ENCODE results near the gene PAN3.

Gene PAN3

GRCh38 chr13:28220166-28220565 is 81.8 kb downstream of the PAN3 start:
- no peak for FAIRE-seq

- no peak for FAIRE-seq
These were observed 91.4 kb downstream of the PAN3 start for GRCh38 chr13:28229522-28230411.

GRCh38 chr13:28231642-28232041 is 93.3 kb downstream of the PAN3 start:
- no peak for FAIRE-seq

GRCh38 chr13:28237944-28238343 is 99.6 kb downstream of the PAN3 start:
- no peak for FAIRE-seq

- FAIRE-seq: no peak
These were observed 101.0 kb downstream of the PAN3 start for GRCh38 chr13:28239374-28239773.

- FAIRE-seq: no peak
These were observed 107.1 kb downstream of the PAN3 start for GRCh38 chr13:28245465-28245864.

GRCh38 chr13:28246891-28247290 is 108.5 kb downstream of the PAN3 start:
- FAIRE-seq: no peak

- FAIRE-seq: no peak
These were observed 109.7 kb downstream of the PAN3 start for GRCh38 chr13:28248080-28248479.

- no peak for FAIRE-seq
These were observed 112.2 kb downstream of the PAN3 start for GRCh38 chr13:28250542-28250941.

- FAIRE-seq: no peak
These were observed 113.1 kb downstream of the PAN3 start for GRCh38 chr13:28251466-28251865.

GRCh38 chr13:28252547-28252946 is 114.2 kb downstream of the PAN3 start:
- FAIRE-seq: peak; percentile 65

GRCh38 chr13:28257305-28257704 is 119.0 kb downstream of the PAN3 start:
- FAIRE-seq: no peak

GRCh38 chr13:28258417-28258816 is 120.1 kb downstream of the PAN3 start:
- no peak for FAIRE-seq

GRCh38 chr13:28267497-28267896 is 129.2 kb downstream of the PAN3 start:
- no peak for FAIRE-seq

- FAIRE-seq: no peak
These were observed 130.5 kb downstream of the PAN3 start for GRCh38 chr13:28268800-28269223.

GRCh38 chr13:28271056-28271840 is 132.9 kb downstream of the PAN3 start:
- FAIRE-seq: no peak

GRCh38 chr13:28273919-28274318 is 135.6 kb downstream of the PAN3 start:
- FAIRE-seq: no peak

- FAIRE-seq: no peak
These were observed 144.1 kb downstream of the PAN3 start for GRCh38 chr13:28282451-28282850.

GRCh38 chr13:28283600-28283999 is 145.3 kb downstream of the PAN3 start:
- no peak for FAIRE-seq

GRCh38 chr13:28286263-28286662 is 147.9 kb downstream of the PAN3 start:
- no peak for FAIRE-seq

- no peak for FAIRE-seq
These were observed 159.0 kb downstream of the PAN3 start for GRCh38 chr13:28297341-28297740.

GRCh38 chr13:28299916-28300315 is 161.6 kb downstream of the PAN3 start:
- no peak for FAIRE-seq

GRCh38 chr13:28301839-28302238 is 163.5 kb downstream of the PAN3 start:
- FAIRE-seq: no peak

GRCh38 chr13:28306325-28306724 is 168.0 kb downstream of the PAN3 start:
- no peak for FAIRE-seq
